Skeletal muscle tissue (tissue), 4 donors: ENCODE results near the gene MYO1B. TPM values are rescaled to one million over a fixed set of nuclear protein-coding genes. Genes with fewer than 3 reads are reported as not detected.

ENCODE experiments used
- H3K27ac ChIP-seq: one replicate; pipeline ENCODE4 v1.7.0; 2013; ENCODE audit warnings: mild to moderate bottlenecking, low read depth, low read length, inconsistent platforms
- H3K27me3 ChIP-seq, 3 donors: one replicate each; pipeline ENCODE4 v1.7.0; 2013; ENCODE audit warnings: low read length in 3 of 3; ENCODE audit not compliant: control insufficient read depth in 3 of 3, insufficient read depth in 3 of 3
- H3K36me3 ChIP-seq, 3 donors: one replicate each; pipeline ENCODE4 v1.7.0; 2013; ENCODE audit warnings: low read length in 3 of 3; ENCODE audit not compliant: control insufficient read depth in 3 of 3, insufficient read depth in 3 of 3
- H3K4me1 ChIP-seq, 3 donors: one replicate each; pipeline ENCODE4 v1.7.0; 2013; ENCODE audit warnings: low read length in 3 of 3, mild to moderate bottlenecking in 3 of 3; ENCODE audit not compliant: control insufficient read depth in 3 of 3, insufficient read depth in 3 of 3
- H3K4me3 ChIP-seq, 3 donors: one replicate each; pipeline ENCODE4 v1.7.0; 2013; ENCODE audit warnings: low read length in 3 of 3
- H3K9ac ChIP-seq, 3 donors: one replicate each; pipeline ENCODE4 v1.7.0; 2013; ENCODE audit warnings: low read length in 3 of 3, mild to moderate bottlenecking in 3 of 3, moderate library complexity in 2 of 3, low read depth in 1 of 3
- H3K9me3 ChIP-seq, 3 donors: one replicate each; pipeline ENCODE4 v1.7.0; 2013; ENCODE audit warnings: low read length in 3 of 3; ENCODE audit not compliant: control insufficient read depth in 3 of 3
- total RNA-seq: library from RNA; depleted of rRNA; stranded (reverse); fragments of >200 nt; gene quantifications from one replicate; pipeline ENCODE4 v1.2.3, GENCODE V29; 2014
- donor health status: Osteomylitis.

MYO1B gene
- total RNA-seq, 1 donor from 2014 or later = 125 TPM

DNA sequence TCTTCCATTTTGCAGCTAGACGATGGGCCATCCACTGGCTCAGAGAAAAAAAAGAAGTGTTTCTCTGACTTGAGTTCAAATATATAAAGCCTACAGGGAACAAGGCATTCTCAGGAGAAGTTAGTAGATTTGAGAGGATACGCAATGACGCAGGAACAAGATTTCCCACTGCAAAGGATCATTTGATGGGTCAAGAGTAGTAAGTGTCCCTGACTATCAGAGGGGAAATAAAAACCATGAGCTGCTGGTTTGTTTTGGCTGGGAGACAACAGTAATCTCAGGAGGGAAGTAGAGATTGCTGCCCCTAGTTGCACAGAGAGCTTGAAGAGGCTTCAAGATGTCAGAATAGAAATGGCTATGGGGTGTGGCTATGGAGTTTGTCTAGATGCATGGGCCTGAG is 22.3 kb upstream of the MYO1B start:
- no peaks in the 10 kb centered on the region for H3K9me3 ChIP-seq
- peaks cover 0 to 12% (median 0%) of the 10 kb centered on the region in 3 donors for H3K4me1 ChIP-seq
- H3K27ac ChIP-seq = peak overlapping the region; percentile 22
- H3K9ac ChIP-seq = no peak overlapping the region
- no peaks in the 10 kb centered on the region for H3K27me3 ChIP-seq
- no peaks in the 10 kb centered on the region for H3K36me3 ChIP-seq
- H3K4me3 ChIP-seq = no peak overlapping the region

DNA sequence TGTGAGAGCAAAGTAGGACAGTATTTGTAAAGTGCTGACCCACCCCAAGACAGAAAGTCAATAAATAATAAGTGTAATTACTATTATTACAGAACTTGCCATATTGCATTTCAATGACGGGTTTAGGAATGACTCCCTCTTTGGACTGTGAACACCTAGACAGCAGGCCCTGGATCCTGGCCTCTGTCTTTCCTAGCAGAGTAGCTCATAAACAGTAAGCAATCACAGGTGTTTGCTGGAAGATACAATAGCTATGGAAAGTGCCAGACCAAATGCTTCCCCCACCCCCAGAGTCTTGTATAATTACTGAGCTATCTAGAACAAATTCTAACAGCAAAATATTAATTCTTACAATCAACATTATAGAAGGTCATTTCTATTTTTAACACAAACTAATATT is 20.1 kb upstream of the MYO1B start:
- Histone ChIP-seq H3K4me1 (peaks cover 0 to 15% (median 0%) of the 10 kb centered on the region in 3 donors), H3K9ac (no peak overlapping the region), H3K27me3 (no peaks in the 10 kb centered on the region), H3K9me3 (no peaks in the 10 kb centered on the region), H3K36me3 (no peaks in the 10 kb centered on the region), H3K4me3 (no peak overlapping the region), H3K27ac (no peak overlapping the region)

DNA sequence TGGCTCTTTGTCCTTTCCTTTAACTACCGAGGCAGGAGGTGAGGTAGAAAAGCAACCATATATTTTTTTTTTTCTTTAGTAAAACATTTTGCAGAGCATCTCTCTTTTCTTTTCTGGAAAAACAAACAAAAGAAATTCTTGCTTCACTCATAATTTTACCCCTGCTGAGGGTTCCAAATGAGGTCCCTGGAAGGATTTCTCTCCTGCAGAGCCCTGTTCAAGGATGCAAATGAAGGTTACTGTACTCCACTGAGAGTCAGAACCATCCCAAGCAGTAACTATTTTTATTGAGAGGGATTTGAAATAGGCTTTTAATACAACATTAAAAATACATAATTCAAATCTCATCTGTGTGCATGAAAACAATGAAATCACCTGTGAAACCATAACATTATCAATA is 19.5 kb upstream of the MYO1B start:
- Histone ChIP-seq H3K9ac (no peak overlapping the region), H3K4me1 (peaks cover 0 to 15% (median 0%) of the 10 kb centered on the region in 3 donors), H3K4me3 (no peak overlapping the region), H3K9me3 (no peaks in the 10 kb centered on the region), H3K36me3 (no peaks in the 10 kb centered on the region), H3K27ac (no peak overlapping the region), H3K27me3 (no peaks in the 10 kb centered on the region)

DNA sequence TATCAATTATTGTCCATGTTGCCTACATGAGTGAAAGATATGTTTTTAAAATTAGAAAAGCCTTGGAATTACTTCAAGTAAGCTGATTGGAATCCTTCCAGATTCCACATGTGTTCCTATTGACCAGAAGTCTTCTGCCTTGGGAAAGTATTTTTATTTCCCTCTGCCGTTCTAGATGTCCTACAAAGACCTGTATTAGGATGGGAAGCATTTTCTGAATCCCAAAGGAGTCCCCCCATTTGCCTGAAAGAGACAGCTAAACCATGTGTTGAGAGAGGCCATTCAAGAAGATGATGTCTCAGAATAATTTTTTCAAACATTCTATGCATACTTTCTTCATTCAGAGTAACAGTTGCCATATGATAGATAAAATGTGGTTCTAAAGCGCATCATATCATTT is 19.0 kb upstream of the MYO1B start:
- Histone ChIP-seq H3K4me3 (no peak overlapping the region), H3K27me3 (no peaks in the 10 kb centered on the region), H3K4me1 (peaks cover 0 to 18% (median 0%) of the 10 kb centered on the region in 3 donors), H3K9ac (no peak overlapping the region), H3K36me3 (no peaks in the 10 kb centered on the region), H3K9me3 (no peaks in the 10 kb centered on the region), H3K27ac (peak overlapping the region; percentile 17)

DNA sequence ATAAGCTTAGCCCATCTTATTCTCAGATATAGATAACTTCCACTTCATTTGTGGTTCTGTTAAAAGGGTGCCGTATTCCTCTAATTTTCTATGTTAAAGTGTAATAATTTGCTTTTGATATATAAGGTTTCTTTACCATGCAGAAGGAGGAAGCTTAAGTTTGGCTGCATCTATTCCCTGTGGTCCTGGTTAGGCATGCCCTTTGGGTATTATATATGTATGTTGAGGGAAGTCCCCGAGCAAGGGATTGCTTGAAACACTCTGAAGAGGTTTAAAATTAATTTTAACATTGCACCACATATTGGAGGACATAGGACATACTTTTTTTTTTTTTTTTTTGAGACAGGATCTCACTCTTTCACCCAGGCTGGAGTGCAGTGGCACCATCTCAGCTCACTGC is 16.9 kb upstream of the MYO1B start:
- H3K9me3 ChIP-seq = no peaks in the 10 kb centered on the region
- peaks cover 0 to 15% (median 9%) of the 10 kb centered on the region in 3 donors for H3K4me1 ChIP-seq
- H3K9ac ChIP-seq = no peak overlapping the region
- no peaks in the 10 kb centered on the region for H3K27me3 ChIP-seq
- no peak overlapping the region for H3K27ac ChIP-seq
- H3K4me3 ChIP-seq = no peak overlapping the region
- no peaks in the 10 kb centered on the region for H3K36me3 ChIP-seq

DNA sequence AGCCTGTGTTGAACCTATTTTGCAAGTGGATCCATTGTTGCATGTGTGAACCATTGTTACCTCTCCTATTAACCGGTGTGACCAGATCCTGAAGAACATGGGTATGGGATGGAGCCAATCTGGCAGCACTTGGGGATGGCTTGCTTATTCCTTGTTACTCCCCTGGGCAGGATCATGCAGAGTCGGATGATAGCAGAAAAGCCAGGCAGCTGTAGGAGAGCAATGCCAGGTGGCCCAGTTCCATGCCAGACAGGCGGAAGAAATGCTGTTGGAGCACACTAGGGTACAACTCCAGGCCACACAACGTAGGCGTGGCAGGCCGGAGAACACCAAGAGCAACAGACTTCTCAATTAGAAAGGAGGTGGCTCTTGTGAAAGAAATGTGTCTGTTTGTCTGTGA is 16.3 kb upstream of the MYO1B start:
- Histone ChIP-seq H3K4me3 (no peak overlapping the region), H3K36me3 (no peaks in the 10 kb centered on the region), H3K27me3 (no peaks in the 10 kb centered on the region), H3K9ac (no peak overlapping the region), H3K9me3 (no peaks in the 10 kb centered on the region), H3K27ac (no peak overlapping the region), H3K4me1 (peaks cover 0 to 14% (median 9%) of the 10 kb centered on the region in 3 donors)

DNA sequence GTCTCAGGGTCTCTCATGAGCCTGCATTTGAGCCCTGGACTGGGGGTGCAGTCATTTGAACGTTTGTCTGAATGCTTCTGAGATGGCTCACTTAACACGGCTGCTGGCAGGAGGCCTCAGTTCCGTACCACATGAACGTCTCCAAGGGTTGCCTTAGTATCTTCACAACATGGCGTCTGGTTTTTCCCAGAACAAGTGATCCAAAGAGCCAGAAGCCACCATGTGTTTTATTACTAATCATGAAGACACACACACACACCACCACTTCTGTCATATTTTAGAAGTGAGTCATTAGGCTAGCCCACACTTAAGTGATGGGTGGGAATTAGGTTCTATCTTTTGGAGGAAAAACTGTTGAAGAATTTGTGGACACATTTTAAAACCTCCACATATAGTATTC is 15.0 kb upstream of the MYO1B start:
- no peak overlapping the region for H3K9ac ChIP-seq
- H3K4me3 ChIP-seq = no peak overlapping the region
- H3K4me1 ChIP-seq = peaks cover 0 to 14% (median 9%) of the 10 kb centered on the region in 3 donors
- peak overlapping the region; percentile 21 for H3K27ac ChIP-seq
- no peaks in the 10 kb centered on the region for H3K9me3 ChIP-seq
- no peaks in the 10 kb centered on the region for H3K36me3 ChIP-seq
- H3K27me3 ChIP-seq = no peaks in the 10 kb centered on the region

DNA sequence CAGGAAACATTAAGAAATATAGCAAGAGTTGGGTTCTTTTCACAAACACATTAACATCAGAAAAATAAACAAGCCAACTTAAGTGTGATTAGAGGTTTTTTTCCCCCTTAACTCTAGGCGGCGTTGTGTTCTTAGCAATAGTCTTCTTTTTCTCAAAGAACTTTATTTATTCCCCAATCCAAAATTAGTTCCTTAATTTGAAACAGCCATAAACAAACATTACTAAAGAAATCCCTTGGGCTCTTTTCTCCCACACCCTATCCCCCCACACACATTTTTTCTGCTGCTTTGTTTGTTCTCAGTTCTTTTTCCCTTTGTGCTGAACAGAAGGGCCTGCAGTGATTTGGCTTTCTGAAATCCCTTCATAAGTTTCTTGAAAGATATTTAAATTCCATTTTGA is 13.2 kb upstream of the MYO1B start:
- no peak overlapping the region for H3K9ac ChIP-seq
- no peak overlapping the region for H3K4me3 ChIP-seq
- H3K27ac ChIP-seq = peak overlapping the region; percentile 21
- H3K9me3 ChIP-seq = no peaks in the 10 kb centered on the region
- no peaks in the 10 kb centered on the region for H3K27me3 ChIP-seq
- peaks cover 0 to 12% (median 9%) of the 10 kb centered on the region in 3 donors for H3K4me1 ChIP-seq
- no peaks in the 10 kb centered on the region for H3K36me3 ChIP-seq

DNA sequence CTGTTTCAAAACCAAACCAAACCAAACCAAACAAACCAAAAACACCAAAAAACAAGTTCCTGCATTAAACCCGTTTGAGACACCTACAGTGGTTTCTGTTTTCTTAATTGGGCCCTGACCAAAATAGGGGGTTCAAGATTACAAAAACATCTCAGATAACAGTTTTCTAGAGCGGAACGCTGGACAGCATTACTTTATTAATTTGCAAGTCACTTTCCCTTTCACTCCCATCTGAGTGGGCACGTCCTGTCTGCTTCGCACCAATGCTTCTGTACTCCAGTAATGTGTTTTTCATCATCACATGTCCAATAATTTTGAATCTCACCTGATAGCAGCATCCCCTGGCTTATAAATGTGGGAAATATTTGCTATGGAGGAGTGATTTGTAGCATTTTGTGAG is 11.7 kb upstream of the MYO1B start:
- H3K4me3 ChIP-seq = no peak overlapping the region
- H3K9me3 ChIP-seq = no peaks in the 10 kb centered on the region
- H3K4me1 ChIP-seq = peaks cover 0 to 12% (median 9%) of the 10 kb centered on the region in 3 donors
- H3K36me3 ChIP-seq = no peaks in the 10 kb centered on the region
- H3K9ac ChIP-seq = no peak overlapping the region
- H3K27ac ChIP-seq = peak overlapping the region; percentile 21
- no peaks in the 10 kb centered on the region for H3K27me3 ChIP-seq

DNA sequence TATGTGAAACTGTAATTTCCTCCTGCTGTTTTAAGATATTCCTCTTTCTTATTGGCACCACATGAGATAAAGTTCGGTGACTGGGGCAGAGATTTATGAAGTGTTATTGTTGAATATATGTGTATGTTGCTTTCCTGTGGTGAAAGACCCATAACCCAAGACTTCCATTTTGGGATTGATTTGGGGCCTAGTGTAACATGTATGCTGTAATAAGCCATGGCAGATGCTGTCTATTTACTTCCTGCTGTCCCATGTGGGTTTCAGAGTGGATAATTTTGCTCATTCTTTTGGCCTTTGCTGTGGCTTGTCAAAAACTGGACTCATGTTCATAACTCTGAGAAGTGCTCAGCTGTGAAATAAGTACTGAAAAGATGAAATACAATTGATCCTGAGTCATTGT is 10.8 kb upstream of the MYO1B start:
- Histone ChIP-seq H3K4me3 (no peak overlapping the region), H3K27ac (no peak overlapping the region), H3K9ac (no peak overlapping the region), H3K27me3 (no peaks in the 10 kb centered on the region), H3K9me3 (no peaks in the 10 kb centered on the region), H3K36me3 (no peaks in the 10 kb centered on the region), H3K4me1 (peaks cover 0 to 9% (median 9%) of the 10 kb centered on the region in 3 donors)

DNA sequence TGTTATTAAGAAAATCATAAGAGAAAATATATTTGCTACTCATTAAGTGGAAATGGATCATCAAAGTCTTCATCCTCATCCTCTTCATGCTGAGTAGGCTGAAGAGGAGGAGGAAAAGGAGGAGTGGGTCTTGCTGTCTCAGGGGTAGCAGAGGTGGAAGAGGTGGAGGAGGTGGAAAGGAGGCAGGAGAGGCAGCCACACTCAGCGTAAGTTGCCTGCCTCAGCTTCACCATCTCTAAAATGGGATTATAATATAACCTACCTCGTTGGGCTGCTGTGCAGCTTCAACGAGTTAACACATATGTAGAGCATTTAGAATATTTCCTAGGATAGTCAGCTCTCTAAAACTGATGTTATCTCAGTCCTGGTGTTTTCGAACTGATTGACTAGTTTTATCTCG is 4.3 kb upstream of the MYO1B start:
- Histone ChIP-seq H3K9ac (no peak overlapping the region), H3K27me3 (no peaks in the 10 kb centered on the region), H3K4me1 (peaks cover 0 to 3% (median 2%) of the 10 kb centered on the region in 3 donors), H3K36me3 (no peaks in the 10 kb centered on the region), H3K27ac (no peak overlapping the region), H3K9me3 (no peaks in the 10 kb centered on the region), H3K4me3 (no peak overlapping the region)
